ENCODE measurements around the gene PDE4D.

The PDE4D gene

GRCh38 chr5:59272809-59273427 is 620.6 kb downstream of the PDE4D start:
- no peak for DNase-seq

- DNase-seq, result no peak
These were observed 624.6 kb downstream of the PDE4D start for GRCh38 chr5:59268756-59269415.

DNA sequence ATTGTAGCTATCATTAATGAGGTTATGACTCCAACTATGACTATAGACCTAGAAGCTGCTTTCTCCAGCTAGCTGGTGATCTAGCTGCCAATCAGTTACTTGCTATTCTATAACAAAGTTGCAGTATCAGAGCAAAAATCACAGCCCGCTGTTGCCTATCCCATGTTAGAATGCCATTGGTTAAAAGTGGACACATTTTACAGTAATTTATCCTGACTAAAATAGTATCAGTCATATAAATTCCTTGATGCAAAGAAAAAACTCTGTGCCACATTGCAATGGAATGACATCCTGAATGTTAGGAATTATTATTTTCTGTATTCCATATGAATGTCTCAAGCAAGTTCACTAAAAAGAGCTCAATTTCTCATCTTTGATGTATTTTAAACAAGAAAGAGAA is 626.5 kb downstream of the PDE4D start:
- DNase-seq, result no peak

DNA sequence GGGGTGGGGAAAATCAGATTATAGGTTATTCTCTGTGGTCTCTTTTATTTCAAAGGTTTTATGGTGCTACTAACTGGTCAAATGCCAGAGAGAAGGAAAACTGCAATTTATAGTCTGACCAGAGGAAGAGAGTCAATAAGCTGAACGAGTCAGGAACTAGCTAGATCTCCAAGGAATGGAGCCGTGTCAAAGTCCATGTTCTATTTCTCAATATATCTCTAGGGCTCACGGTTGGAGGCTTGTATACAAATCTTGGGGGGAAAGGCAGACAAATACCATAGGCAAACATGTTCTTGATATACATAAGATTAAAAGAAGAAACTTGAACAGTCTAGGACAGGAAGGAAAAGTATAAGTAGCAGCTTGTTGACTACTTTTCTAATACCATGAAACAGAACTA is 627.1 kb downstream of the PDE4D start:
- no peak for DNase-seq

DNA sequence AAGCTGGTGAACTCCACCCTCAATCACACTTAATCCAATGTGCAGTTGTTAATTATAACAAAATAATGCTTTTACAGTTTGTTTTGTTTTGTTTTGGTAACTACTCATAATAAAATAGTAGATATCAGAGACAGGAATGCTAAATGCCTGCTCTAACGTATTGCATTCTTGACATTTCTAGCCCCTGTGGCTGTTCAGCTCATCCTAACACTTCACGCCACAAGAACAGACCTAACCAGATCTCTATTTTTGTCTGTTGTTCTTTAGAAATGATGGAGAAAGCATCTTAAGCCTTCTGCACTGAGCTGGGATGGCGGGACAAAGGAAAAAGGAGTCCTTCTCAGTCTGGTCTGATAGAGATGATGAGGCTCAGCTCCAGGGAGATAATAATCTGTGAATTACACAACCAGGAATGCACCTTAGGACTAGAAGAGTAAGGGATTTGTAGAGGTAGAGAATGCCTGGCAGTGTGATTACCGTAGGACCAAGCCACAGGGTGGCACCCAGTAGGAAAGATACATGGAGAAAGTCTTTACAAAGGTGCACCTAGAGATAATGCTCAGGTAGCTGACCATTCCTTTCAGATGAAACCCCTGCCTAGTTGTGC is 628.8 kb downstream of the PDE4D start:
- DNase-seq, result no peak

GRCh38 chr5:59264013-59264412 is 629.5 kb downstream of the PDE4D start:
- DNase-seq, result no peak

DNA sequence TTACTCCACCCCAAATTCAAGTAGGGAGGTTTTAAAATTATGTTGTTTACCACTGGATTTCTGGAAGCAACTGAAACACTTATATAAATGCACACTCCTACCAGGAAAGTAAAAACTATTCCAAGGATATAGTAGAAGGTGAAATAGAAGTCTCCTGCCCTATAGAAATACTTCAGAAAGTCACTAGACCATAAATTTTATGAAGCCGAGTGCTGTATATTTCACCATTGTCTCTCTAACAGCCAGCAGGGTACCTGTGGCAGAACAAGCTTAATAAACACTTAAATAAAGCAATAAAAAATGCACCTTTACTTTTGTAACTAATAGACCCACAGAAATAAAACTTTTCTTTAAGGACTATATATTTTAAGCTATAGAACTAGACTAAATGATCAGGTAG is 631.6 kb downstream of the PDE4D start:
- no peak for DNase-seq

DNA sequence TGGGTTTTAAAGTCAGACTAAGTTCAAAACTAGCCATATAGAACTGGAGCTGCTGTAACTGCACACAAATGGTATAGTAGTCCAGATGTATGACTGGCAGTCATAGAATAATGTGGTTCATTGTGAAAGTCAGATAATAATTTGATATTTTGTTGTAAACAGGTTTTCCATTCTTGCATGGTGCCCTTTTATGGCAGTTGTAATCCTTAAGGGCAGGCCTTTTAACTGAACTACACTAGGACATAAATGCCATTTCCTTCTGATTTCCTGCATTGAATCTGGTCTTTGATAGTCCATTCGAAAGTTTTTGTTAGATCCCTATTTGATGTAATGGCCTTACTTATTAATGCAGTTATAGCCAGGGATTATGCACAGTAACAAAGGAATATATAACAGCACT is 632.6 kb downstream of the PDE4D start:
- no peak for DNase-seq

DNA sequence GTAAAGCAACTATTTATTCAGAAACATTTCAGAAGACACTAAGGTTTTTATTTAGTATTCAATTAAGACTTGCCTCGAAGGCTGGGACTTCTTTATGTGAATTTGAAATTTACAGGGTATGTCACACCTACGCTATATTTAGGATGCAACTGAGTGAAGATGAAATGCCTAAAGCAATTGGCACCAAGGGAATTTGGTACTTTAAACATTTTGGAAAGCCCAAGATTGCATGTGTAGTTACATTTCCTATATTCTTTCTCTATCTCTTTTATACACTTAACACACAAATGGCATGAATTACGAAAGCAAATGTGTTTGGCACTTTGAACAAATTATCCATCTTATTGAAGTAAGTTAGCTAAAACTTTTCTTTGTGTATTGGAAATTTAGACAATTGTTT is 633.3 kb downstream of the PDE4D start:
- DNase-seq, result no peak

DNA sequence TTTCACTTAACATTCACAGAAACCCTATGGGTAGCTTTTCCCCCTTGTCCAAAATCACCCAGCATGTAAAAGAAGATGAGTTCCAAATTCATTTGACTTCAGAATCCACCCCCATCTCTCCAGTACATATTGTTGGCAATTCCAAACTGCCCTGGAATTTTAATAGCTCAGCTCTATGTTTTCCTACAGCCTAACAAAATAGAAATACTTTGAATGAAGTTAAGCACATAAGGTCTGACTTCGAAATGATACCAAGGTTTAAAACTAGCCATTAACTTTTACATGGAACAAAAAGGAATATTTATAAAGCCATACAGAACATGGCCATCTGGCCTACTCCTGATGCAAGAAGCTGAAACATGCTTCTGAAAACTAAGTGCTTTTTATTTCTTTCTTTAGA is 634.3 kb downstream of the PDE4D start:
- no peak for DNase-seq

- no peak for DNase-seq
These were observed 635.8 kb downstream of the PDE4D start for GRCh38 chr5:59257488-59258400.

GRCh38 chr5:59256331-59256730 is 637.2 kb downstream of the PDE4D start:
- no peak for DNase-seq

GRCh38 chr5:59254055-59254687 is 639.4 kb downstream of the PDE4D start:
- DNase-seq, result no peak

DNA sequence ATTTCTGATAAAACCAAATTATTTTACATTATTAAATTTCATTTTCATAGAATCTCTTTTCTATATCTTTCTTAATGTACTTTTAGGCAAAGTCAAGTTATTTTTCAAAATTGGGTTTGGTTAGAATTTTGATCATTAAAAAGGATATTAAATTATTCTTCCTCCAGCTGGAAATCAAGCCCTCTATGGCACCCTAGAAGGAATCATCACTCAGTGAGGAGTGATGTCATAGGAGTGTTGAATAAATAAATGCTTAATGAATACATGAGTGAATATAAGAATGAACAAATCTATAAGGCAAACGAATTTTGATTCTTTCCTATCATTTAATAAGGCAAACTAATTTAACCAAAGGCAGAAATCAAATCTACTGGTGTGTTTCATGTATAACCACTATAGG is 639.9 kb downstream of the PDE4D start:
- DNase-seq, result no peak

DNA sequence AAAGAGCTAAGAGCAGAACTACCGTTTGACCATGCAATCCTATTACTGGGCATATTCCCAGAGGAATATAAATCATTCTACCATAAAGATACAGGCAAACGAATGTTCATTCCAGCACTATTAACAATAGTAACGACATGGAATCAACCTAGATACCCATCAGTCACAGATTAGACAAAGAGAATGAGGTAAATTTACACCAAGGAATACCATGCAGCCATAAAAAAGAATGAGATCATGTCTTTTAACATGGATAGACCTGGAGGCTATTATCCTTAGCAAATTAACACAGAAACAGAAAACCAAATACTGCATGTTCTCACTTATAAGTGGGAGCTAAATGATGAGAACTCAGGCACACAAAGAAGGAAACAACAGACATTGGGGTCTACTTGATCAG is 641.9 kb downstream of the PDE4D start:
- no peak for DNase-seq

- DNase-seq, result no peak
These were observed 643.8 kb downstream of the PDE4D start for GRCh38 chr5:59249726-59250125.

- DNase-seq, result no peak
These were observed 644.4 kb downstream of the PDE4D start for GRCh38 chr5:59249160-59249559.

GRCh38 chr5:59246882-59247281 is 646.6 kb downstream of the PDE4D start:
- no peak for DNase-seq

DNA sequence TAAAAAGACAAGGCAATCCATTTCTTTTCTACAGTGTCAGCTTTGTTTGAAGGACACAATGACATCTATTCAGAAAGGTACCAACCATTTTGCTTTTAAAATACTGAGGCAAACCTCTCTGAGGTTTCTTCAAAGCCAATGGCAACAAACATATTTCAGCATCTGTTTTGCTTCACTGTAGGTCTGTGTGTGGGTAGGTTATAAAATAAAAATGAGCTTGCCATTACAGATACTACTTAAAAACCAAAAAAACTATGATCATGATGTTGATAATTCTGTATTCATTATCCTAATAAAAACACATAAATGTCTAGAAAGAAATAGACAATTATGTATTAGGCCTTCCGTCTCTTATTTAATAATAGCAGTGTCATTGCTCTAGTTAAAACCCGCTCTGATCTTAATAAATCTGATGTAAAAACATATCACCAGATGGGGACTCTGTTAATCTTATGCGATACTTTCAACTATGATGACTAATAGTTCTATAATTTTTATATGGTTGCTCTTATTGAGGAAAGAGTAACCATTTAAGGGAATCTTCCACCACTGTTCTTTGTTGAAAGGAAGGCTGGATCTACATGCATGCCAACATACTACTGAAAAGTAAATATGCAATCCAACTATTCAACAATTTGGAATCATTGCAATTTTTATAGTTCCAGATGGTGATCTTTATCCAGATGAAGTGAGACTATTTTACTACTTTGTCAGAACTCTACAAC is 647.2 kb downstream of the PDE4D start:
- no peak for DNase-seq

DNA sequence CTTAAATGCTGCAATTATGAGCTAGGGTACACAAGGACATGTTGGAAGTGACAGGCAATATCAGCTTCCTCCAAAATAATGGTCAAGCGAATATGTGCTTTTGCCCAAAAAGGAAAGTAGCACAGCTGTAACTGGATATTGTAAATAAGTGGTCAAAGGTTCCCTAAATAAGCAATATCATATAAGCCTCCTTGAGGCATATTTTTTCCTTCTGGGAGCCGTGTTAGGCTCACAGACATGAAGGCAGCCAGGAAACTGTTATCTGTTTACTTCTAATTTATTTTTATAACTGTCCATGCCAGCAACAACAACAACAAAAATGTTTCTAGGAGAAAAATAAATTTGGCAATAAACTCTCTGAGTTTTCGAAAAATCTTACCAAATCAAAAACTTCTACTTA is 648.3 kb downstream of the PDE4D start:
- no peak for DNase-seq

- DNase-seq, result no peak
These were observed 652.0 kb downstream of the PDE4D start for GRCh38 chr5:59241552-59241951.

DNA sequence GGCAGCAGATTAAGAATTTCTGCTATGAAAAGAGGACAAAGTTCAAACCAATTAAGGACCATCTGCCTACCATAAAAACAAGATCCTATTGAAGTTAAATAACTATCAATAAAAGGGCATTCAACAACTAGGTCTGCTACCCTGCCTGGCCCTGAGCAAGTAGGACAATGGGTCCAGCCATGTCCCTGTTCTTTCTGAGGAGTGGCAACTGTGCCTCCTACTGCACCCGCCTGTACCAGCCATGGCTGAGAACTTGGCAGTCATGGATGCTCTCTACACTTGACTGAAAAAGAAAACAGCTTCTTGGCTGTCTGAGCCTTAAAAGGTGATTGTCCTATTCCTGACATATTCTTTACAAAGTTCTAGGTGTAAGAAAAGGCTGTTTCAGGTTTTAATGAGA is 652.4 kb downstream of the PDE4D start:
- DNase-seq, result no peak

Data from right hindlimb (tissue), 1 donor.